Esophagus squamous epithelium (tissue), 4 donors: ENCODE data around the gene TMEM44.

Experiments used
- CTCF ChIP-seq, 6 experiments: fragments of 450-650 bp in 4 of 6; fragments of 200-600 bp in 2 of 6; sonication (generic) in 2 of 6; IDR thresholded peaks; one replicate each; pipeline ENCODE4 v1.5.1; 2016 to 2019; ENCODE audit warnings: antibody characterized with exemption in 6 of 6, mild to moderate bottlenecking in 4 of 6, moderate library complexity in 4 of 6
- POLR2A ChIP-seq, 4 donors: fragments of 450-650 bp; IDR thresholded peaks; one replicate each; pipeline ENCODE4 v1.6.1; 2017; ENCODE audit warnings: antibody characterized with exemption in 4 of 4, mild to moderate bottlenecking in 4 of 4, moderate library complexity in 3 of 4

DNA sequence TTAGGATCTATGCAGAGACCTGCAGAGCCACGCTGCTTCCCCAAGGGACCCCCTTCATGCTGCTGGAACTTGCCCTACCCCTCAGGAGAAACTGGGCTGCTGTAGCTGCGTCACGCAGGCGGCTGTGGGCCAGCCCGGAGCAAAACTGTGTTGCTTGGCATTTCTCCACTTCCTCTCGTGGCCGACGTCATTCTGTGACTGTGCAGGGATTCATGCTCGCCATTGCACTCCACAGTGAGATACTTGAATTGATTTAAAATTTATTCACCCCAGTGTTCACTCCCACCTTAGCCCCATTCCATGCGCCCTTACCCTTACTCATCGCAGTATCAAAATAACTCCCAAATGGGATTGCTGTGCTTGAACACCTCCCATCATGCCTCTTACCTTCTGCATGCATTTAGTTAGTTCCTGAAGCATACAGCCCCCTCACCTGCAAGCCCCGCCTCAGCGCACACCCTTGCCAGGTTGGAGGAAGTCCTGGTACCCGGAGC lies 45.7 kb downstream of the TMEM44 start:
- TF ChIP-seq CTCF (IDR thresholded peaks at IDR 0.05) (no peak), POLR2A (IDR thresholded peaks at IDR 0.05) (no peak)
